ENCODE results near the gene ANKRD55.

- TF ChIP-seq CTCF (IDR thresholded peaks at IDR 0.05; ENCODE audit: insufficient read depth, low read depth, low read length), result no peak
- no peak for TF ChIP-seq EZH2 (IDR thresholded peaks at IDR 0.05; ENCODE audit: insufficient read depth, low read length)
Measured at GRCh38 chr5:56123531-56124243, 109.4 kb downstream of the ANKRD55 start.
